ENCODE results near the gene PF4V1. TPM values are rescaled to one million over a fixed set of nuclear protein-coding genes. Genes with fewer than 3 reads are reported as not detected.

PF4V1 gene
- total and polyA plus RNA-seq, 2 of the 13 experiments (the other 11 are each of a cell fraction or from before 2014, with no cell fraction given), result not detected

DNA sequence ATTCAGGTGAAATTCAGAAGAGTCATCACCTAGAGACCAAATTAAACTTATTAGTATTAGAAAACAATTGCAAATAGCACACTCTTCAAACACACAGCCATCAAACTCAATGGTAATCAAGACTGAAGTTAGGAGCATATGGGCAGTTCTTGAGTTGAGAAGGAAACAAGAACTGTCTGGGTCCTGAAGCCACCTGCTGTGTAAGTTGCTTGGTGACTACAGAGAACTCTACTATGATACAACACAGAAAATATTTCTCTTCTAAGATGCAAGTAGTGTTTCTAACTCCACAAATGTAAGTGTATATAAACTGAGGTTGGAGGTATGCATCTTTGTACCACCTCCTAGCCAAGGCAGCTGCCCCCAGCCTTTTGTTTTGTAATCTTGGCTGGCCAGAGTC lies 325 bp upstream of the PF4V1 start:
- ATAC-seq, result no peak
- Histone ChIP-seq H3K9ac (ENCODE audit: insufficient read depth, low read depth, low read length) (no peak overlapping the region), H3K4me1 (ENCODE audit: insufficient read depth, low read length) (no peaks in the 10 kb centered on the region), H2AFZ (ENCODE audit: low read length) (no peak overlapping the region), H4K20me1 (ENCODE audit: insufficient read depth, low read length) (no peaks in the 10 kb centered on the region), H3K4me3 (replicated peaks in 1 of 3; ENCODE audit: insufficient read depth in 1 of 3, low read depth in 2 of 3, low read length in 3 of 3) (no peak overlapping the region), H3K4me2 (ENCODE audit: low read depth, low read length) (no peak overlapping the region), H3K27ac (ENCODE audit: extremely low read length, insufficient read depth, low read length) (no peak overlapping the region), H3K9me3 (ENCODE audit: low read length) (no peaks in the 10 kb centered on the region), H3K36me3 (replicated peaks in 1 of 2; ENCODE audit: control insufficient read depth in 1 of 2, insufficient read depth in 2 of 2, low read length in 2 of 2) (no peaks in the 10 kb centered on the region), H3K27me3 (ENCODE audit: control insufficient read depth in 1 of 2, insufficient read depth in 2 of 2, low read length in 2 of 2) (0 out of 5 replicates have a peak, but pooled peaks cover 0 to 3% of the 10 kb centered on the region in 2 experiments), H3K79me2 (ENCODE audit: insufficient read depth, low read length) (no peaks in the 10 kb centered on the region)
- no peak for DNase-seq (ENCODE audit: low spot score)
- ChIA-PET CTCF (ENCODE audit: low intra/inter-chr PET ratio, low total read pairs) (no interaction called here), POLR2A (no interaction called here)
- no TSS peak for BruUV-seq (replicated peaks)
- in situ Hi-C loops (cut with HindIII; ENCODE audit: extremely low pct_ligation_motif_present, low pct_unique_long_range_greater_than_20kb), result no loop called here
- intact Hi-C loops (cut with micrococcal nuclease; ENCODE audit: unreplicated experiment), result loop anchor here (1.0 kb wide), 1 partner anchor 28 kb away; no protein-coding TSS in a partner anchor
- FAIRE-seq, result no peak
- TF ChIP-seq ZNF773 (CRISPR knock-in tag; IDR thresholded peaks at IDR 0.05; ENCODE audit: borderline replicate concordance), result no peak
- TF ChIP-seq ZNF256 (CRISPR knock-in tag; conservative IDR thresholded peaks at IDR 0.05), result no peak
- no peak for TF ChIP-seq ZNF670 (CRISPR knock-in tag; IDR thresholded peaks at IDR 0.05; ENCODE audit: borderline replicate concordance)
- TF ChIP-seq ZNF839 (CRISPR knock-in tag; IDR thresholded peaks at IDR 0.05; ENCODE audit: borderline replicate concordance), result no peak
- TF ChIP-seq, protein P1, sequence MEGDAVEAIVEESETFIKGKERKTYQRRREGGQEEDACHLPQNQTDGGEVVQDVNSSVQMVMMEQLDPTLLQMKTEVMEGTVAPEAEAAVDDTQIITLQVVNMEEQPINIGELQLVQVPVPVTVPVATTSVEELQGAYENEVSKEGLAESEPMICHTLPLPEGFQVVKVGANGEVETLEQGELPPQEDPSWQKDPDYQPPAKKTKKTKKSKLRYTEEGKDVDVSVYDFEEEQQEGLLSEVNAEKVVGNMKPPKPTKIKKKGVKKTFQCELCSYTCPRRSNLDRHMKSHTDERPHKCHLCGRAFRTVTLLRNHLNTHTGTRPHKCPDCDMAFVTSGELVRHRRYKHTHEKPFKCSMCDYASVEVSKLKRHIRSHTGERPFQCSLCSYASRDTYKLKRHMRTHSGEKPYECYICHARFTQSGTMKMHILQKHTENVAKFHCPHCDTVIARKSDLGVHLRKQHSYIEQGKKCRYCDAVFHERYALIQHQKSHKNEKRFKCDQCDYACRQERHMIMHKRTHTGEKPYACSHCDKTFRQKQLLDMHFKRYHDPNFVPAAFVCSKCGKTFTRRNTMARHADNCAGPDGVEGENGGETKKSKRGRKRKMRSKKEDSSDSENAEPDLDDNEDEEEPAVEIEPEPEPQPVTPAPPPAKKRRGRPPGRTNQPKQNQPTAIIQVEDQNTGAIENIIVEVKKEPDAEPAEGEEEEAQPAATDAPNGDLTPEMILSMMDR (CRISPR knock-in tag; IDR thresholded peaks at IDR 0.05), result no peak
- no peak for TF ChIP-seq FOXO1 (CRISPR knock-in tag; IDR thresholded peaks at IDR 0.05)
- no peak for TF ChIP-seq PHF20 (CRISPR knock-in tag; IDR thresholded peaks at IDR 0.05)
- no peak for TF ChIP-seq CENPX (CRISPR knock-in tag; IDR thresholded peaks at IDR 0.05)
- TF ChIP-seq, protein P2, sequence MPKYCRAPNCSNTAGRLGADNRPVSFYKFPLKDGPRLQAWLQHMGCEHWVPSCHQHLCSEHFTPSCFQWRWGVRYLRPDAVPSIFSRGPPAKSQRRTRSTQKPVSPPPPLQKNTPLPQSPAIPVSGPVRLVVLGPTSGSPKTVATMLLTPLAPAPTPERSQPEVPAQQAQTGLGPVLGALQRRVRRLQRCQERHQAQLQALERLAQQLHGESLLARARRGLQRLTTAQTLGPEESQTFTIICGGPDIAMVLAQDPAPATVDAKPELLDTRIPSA (CRISPR knock-in tag; IDR thresholded peaks at IDR 0.05; ENCODE audit: borderline replicate concordance), result no peak
- TF ChIP-seq, protein P3, sequence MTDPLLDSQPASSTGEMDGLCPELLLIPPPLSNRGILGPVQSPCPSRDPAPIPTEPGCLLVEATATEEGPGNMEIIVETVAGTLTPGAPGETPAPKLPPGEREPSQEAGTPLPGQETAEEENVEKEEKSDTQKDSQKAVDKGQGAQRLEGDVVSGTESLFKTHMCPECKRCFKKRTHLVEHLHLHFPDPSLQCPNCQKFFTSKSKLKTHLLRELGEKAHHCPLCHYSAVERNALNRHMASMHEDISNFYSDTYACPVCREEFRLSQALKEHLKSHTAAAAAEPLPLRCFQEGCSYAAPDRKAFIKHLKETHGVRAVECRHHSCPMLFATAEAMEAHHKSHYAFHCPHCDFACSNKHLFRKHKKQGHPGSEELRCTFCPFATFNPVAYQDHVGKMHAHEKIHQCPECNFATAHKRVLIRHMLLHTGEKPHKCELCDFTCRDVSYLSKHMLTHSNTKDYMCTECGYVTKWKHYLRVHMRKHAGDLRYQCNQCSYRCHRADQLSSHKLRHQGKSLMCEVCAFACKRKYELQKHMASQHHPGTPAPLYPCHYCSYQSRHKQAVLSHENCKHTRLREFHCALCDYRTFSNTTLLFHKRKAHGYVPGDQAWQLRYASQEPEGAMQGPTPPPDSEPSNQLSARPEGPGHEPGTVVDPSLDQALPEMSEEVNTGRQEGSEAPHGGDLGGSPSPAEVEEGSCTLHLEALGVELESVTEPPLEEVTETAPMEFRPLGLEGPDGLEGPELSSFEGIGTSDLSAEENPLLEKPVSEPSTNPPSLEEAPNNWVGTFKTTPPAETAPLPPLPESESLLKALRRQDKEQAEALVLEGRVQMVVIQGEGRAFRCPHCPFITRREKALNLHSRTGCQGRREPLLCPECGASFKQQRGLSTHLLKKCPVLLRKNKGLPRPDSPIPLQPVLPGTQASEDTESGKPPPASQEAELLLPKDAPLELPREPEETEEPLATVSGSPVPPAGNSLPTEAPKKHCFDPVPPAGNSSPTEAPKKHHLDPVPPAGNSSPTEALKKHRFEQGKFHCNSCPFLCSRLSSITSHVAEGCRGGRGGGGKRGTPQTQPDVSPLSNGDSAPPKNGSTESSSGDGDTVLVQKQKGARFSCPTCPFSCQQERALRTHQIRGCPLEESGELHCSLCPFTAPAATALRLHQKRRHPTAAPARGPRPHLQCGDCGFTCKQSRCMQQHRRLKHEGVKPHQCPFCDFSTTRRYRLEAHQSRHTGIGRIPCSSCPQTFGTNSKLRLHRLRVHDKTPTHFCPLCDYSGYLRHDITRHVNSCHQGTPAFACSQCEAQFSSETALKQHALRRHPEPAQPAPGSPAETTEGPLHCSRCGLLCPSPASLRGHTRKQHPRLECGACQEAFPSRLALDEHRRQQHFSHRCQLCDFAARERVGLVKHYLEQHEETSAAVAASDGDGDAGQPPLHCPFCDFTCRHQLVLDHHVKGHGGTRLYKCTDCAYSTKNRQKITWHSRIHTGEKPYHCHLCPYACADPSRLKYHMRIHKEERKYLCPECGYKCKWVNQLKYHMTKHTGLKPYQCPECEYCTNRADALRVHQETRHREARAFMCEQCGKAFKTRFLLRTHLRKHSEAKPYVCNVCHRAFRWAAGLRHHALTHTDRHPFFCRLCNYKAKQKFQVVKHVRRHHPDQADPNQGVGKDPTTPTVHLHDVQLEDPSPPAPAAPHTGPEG (CRISPR knock-in tag; IDR thresholded peaks at IDR 0.05), result no peak
- no peak for TF ChIP-seq RFXANK (CRISPR knock-in tag; IDR thresholded peaks at IDR 0.05)
- no peak for TF ChIP-seq ZNF3 (CRISPR knock-in tag; IDR thresholded peaks at IDR 0.05)
- TF ChIP-seq ZNF768 (CRISPR knock-in tag; IDR thresholded peaks at IDR 0.05), result no peak
